ENCODE data around the gene DENND1B. TPM values are rescaled to one million over a fixed set of nuclear protein-coding genes. Genes with fewer than 3 reads are reported as not detected.

DENND1B gene
- polyA plus RNA-seq, 1 donor (not counting 4 experiments of a cell fraction or from before 2014, with no cell fraction given): 7.6 TPM

GRCh38 chr1:197604302-197604701, 171.0 kb downstream of the DENND1B start:
- DNase-seq (ENCODE audit: low read depth, low spot score) (no peak), FAIRE-seq (no peak)
- Histone ChIP-seq H3K9me1 (ENCODE audit: control insufficient read depth, extremely low read depth, insufficient read depth, low read length) (no peaks in the 10 kb centered on the region), H3K27ac (ENCODE audit: control insufficient read depth, insufficient read depth, low read length) (no peak overlapping the region), H3K27me3 (ENCODE audit: control insufficient read depth, extremely low read depth, insufficient read depth, low read length) (no peaks in the 10 kb centered on the region), H3K79me2 (ENCODE audit: control insufficient read depth, insufficient read depth, low read length) (no peaks in the 10 kb centered on the region), H3K4me2 (ENCODE audit: control insufficient read depth, extremely low read depth, insufficient read depth, low read depth, low read length) (no peak overlapping the region), H4K20me1 (ENCODE audit: control insufficient read depth, extremely low read depth, insufficient read depth, low read length) (no peaks in the 10 kb centered on the region), H3K9me3 (ENCODE audit: control insufficient read depth, low read depth, low read length) (no peaks in the 10 kb centered on the region), H2AFZ (ENCODE audit: control insufficient read depth, low read length) (no peak overlapping the region), H3K9ac (ENCODE audit: control insufficient read depth, extremely low read depth, insufficient read depth, low read length) (no peak overlapping the region), H3K4me1 (ENCODE audit: control insufficient read depth, extremely low read depth, insufficient read depth, low read length) (no peaks in the 10 kb centered on the region), H3K36me3 (ENCODE audit: control insufficient read depth in 2 of 2, extremely low read depth in 1 of 2, insufficient read depth in 2 of 2, low read length in 2 of 2) (no peaks in the 10 kb centered on the region), H3K4me3 (ENCODE audit: control insufficient read depth in 2 of 3, extremely low read depth in 1 of 3, insufficient read depth in 2 of 3, low read depth in 1 of 3, low read length in 3 of 3) (no peak overlapping the region)
- dilution Hi-C loops (cut with MboI; ENCODE audit: extremely low pct_ligation_motif_present, low sequenced_read_pairs): no loop called here
- no peak for TF ChIP-seq CTCF (optimal IDR thresholded peaks at IDR 0.05 in 1 of 3, IDR thresholded peaks at IDR 0.05 in 1 of 3, conservative IDR thresholded peaks at IDR 0.05 in 1 of 3; ENCODE audit: extremely low read depth in 1 of 3, insufficient read depth in 2 of 3, low read length in 3 of 3)
- TF ChIP-seq EZH2 (IDR thresholded peaks at IDR 0.05; ENCODE audit: low read length): no peak

- DNase-seq (ENCODE audit: low read depth, low spot score) (no peak), FAIRE-seq (no peak)
- Histone ChIP-seq H3K79me2 (ENCODE audit: control insufficient read depth, insufficient read depth, low read length) (no peaks in the 10 kb centered on the region), H3K9ac (ENCODE audit: control insufficient read depth, extremely low read depth, insufficient read depth, low read length) (no peak overlapping the region), H3K4me3 (ENCODE audit: control insufficient read depth in 2 of 3, extremely low read depth in 1 of 3, insufficient read depth in 2 of 3, low read depth in 1 of 3, low read length in 3 of 3) (no peak overlapping the region), H3K36me3 (ENCODE audit: control insufficient read depth in 2 of 2, extremely low read depth in 1 of 2, insufficient read depth in 2 of 2, low read length in 2 of 2) (no peaks in the 10 kb centered on the region), H3K9me3 (ENCODE audit: control insufficient read depth, low read depth, low read length) (no peaks in the 10 kb centered on the region), H3K4me1 (ENCODE audit: control insufficient read depth, extremely low read depth, insufficient read depth, low read length) (no peaks in the 10 kb centered on the region), H4K20me1 (ENCODE audit: control insufficient read depth, extremely low read depth, insufficient read depth, low read length) (no peaks in the 10 kb centered on the region), H3K4me2 (ENCODE audit: control insufficient read depth, extremely low read depth, insufficient read depth, low read depth, low read length) (no peak overlapping the region), H3K27me3 (ENCODE audit: control insufficient read depth, extremely low read depth, insufficient read depth, low read length) (no peaks in the 10 kb centered on the region), H3K27ac (ENCODE audit: control insufficient read depth, insufficient read depth, low read length) (no peak overlapping the region), H3K9me1 (ENCODE audit: control insufficient read depth, extremely low read depth, insufficient read depth, low read length) (no peaks in the 10 kb centered on the region), H2AFZ (ENCODE audit: control insufficient read depth, low read length) (no peak overlapping the region)
- dilution Hi-C loops (cut with MboI; ENCODE audit: extremely low pct_ligation_motif_present, low sequenced_read_pairs): no loop called here
- no peak for TF ChIP-seq CTCF (optimal IDR thresholded peaks at IDR 0.05 in 1 of 3, IDR thresholded peaks at IDR 0.05 in 1 of 3, conservative IDR thresholded peaks at IDR 0.05 in 1 of 3; ENCODE audit: extremely low read depth in 1 of 3, insufficient read depth in 2 of 3, low read length in 3 of 3)
- no peak for TF ChIP-seq EZH2 (IDR thresholded peaks at IDR 0.05; ENCODE audit: low read length)
Measured at GRCh38 chr1:197600751-197601150, 174.5 kb downstream of the DENND1B start.
